IPS DF 6.9 (cell line): Measurements from ENCODE around the gene SLCO1A2.
"Not testable (repeated sequence)": the region's sequence is repeated elsewhere in the genome, so short reads cannot be mapped to it uniquely, and the experiment has no call there.

Experiments
- DNase-seq: peaks from one replicate; pipeline ENCODE4 v3.0.0-alpha.2; 2013; ENCODE audit warnings: low read depth, low spot score
- H3K27ac ChIP-seq: one replicate; pipeline ENCODE4 v1.5.1; 2013; ENCODE audit warnings: low read length, control low read depth
- H3K27me3 ChIP-seq: 2 replicates; pipeline ENCODE4 v1.6.1; 2013; ENCODE audit warnings: mild to moderate bottlenecking, low read length; ENCODE audit not compliant: control insufficient read depth, insufficient read depth
- H3K36me3 ChIP-seq: 2 replicates; pipeline ENCODE4 v1.6.1; 2013; ENCODE audit warnings: low read length; ENCODE audit not compliant: control insufficient read depth, insufficient read depth
- H3K4me1 ChIP-seq: 2 replicates; pipeline ENCODE4 v1.6.1; 2013; ENCODE audit warnings: low read length; ENCODE audit not compliant: control insufficient read depth, insufficient read depth
- H3K4me3 ChIP-seq: 2 replicates; pipeline ENCODE4 v1.5.1; 2013; ENCODE audit warnings: mild to moderate bottlenecking, low read length
- H3K9me3 ChIP-seq: 2 replicates; pipeline ENCODE4 v1.6.1; 2013; ENCODE audit warnings: low read length, inconsistent platforms; ENCODE audit not compliant: control insufficient read depth, insufficient read depth
- WGBS: extraction: QIAGEN DNeasy Blood & Tissue Kit; methylation state at CpG from one replicate; pipeline ENCODE4 v1.1.7; 2013; ENCODE audit warnings: mixed read lengths, missing lambda C conversion rate; ENCODE audit not compliant: insufficient read length, insufficient coverage; 5-methylcytosine and 5-hydroxymethylcytosine counted together

Gene SLCO1A2, protein sequence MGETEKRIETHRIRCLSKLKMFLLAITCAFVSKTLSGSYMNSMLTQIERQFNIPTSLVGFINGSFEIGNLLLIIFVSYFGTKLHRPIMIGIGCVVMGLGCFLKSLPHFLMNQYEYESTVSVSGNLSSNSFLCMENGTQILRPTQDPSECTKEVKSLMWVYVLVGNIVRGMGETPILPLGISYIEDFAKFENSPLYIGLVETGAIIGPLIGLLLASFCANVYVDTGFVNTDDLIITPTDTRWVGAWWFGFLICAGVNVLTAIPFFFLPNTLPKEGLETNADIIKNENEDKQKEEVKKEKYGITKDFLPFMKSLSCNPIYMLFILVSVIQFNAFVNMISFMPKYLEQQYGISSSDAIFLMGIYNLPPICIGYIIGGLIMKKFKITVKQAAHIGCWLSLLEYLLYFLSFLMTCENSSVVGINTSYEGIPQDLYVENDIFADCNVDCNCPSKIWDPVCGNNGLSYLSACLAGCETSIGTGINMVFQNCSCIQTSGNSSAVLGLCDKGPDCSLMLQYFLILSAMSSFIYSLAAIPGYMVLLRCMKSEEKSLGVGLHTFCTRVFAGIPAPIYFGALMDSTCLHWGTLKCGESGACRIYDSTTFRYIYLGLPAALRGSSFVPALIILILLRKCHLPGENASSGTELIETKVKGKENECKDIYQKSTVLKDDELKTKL

DNA sequence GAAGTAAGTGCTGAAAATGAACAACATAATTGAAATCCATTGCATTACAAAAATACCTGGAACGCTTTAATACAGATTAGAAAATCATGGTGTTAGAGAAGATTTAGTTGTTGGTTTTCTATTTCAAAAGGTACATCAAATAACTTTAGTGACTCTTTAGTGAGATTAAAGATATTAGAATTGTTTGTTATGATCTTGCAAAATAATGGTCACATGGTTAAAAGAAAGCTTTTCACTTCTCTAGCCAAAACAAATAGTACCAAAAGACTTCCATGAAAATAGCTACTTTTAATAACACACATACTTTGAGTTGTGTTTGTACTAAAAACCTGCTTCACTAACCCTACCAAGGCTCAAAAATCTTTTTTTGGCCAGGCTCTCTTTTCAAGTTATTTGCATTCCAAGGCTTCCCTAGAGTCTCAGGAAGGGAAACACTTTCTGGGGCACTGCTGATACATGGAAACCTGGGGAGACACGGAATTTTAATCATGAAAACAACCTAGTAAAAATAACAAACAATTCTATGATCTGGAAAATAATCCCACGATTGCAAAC, at the start of gene SLCO1A2:
Gene SLCO1A2, minus strand, starts transcription at position 147 of the 555 bp plus-strand sequence. CDS start 270 bp downstream, outside the sequence.
- no CpG with 5 or more reads among the region's 3 CpGs for WGBS
- no peaks in the 10 kb centered on the region; the same call in 1 of the 2 replicates for H3K9me3 ChIP-seq
- no peaks in the 10 kb centered on the region for H3K27me3 ChIP-seq
- H3K27ac ChIP-seq, result no peak within 1 kb of the TSS
- H3K36me3 ChIP-seq, result no peaks in the 10 kb centered on the region
- H3K4me1 ChIP-seq, result no peaks in the 10 kb centered on the region
- DNase-seq, result no peak
- H3K4me3 ChIP-seq, result no peak within 1 kb of the TSS

DNA sequence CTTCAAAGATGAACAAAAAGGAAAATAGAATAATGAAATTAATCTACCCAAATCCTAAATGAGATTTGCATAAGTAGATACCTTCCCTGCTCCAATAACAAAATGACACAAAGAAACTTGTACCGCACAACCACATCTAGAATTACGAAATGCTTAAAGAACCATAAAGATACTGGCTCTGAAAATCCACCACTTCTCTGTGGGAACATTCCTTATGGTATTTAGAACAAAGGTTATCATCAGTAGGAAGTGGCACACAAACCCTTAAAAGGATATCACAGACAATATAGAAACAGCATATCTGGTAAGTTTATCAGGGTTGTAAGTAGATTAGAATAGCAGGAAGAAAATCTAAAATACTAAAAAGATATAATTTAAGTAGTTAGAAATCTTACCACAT, 49.5 kb upstream of the SLCO1A2 start:
- Histone ChIP-seq H3K4me3 (no peak overlapping the region), H3K9me3 (no peaks in the 10 kb centered on the region), H3K27ac (no peak overlapping the region), H3K36me3 (no peaks in the 10 kb centered on the region), H3K4me1 (no peaks in the 10 kb centered on the region), H3K27me3 (no peaks in the 10 kb centered on the region)
- no peak for DNase-seq
- WGBS, result no CpG with 5 or more reads among the region's 2 CpGs

DNA sequence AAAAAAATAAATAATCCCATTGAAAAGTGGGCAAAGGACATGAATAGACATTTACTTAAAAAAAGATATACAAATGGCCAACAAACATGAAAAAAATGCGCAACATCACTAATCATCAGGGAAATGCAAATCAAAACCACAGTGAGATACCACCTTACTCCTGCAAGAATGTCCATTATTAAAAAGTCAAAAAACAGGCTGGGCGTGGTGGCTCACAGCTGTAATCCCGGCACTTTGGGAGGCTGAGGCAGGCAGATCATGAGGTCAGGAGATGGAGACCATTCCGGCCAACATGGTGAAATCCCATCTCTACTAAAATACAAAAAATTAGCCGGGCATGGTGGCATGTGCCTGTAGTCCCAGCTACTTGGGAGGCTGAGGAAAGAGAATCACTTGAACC, 46.6 kb upstream of the SLCO1A2 start:
- not testable (repeated sequence) for H3K27ac ChIP-seq, DNase-seq, H3K4me3 ChIP-seq, H3K36me3 ChIP-seq, H3K27me3 ChIP-seq, H3K4me1 ChIP-seq, H3K9me3 ChIP-seq
- no CpG with 5 or more reads among the region's 5 CpGs for WGBS

DNA sequence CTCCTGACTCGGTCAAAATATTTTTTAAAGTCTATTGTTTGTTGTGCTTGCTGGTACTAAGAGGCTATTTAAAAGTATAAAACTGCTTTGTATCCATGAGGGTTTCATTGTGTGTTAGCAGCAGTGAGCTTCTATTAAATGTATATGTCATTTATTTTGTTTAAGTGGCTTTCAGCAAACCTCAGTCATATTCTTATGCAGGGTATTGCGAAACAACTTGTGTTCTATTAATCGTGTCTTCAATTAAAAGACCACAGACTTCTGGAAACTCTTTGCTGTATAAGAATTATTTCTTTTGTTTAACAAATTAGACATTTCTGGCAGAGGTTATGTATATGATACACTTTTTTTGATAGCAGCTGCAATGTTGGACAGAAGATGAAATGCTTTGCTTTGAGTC, 44.5 kb upstream of the SLCO1A2 start:
- no CpG with 5 or more reads among the region's 3 CpGs for WGBS
- Histone ChIP-seq H3K27ac (no peak overlapping the region), H3K4me3 (no peak overlapping the region), H3K9me3 (no peaks in the 10 kb centered on the region), H3K27me3 (no peaks in the 10 kb centered on the region), H3K36me3 (no peaks in the 10 kb centered on the region), H3K4me1 (no peaks in the 10 kb centered on the region)
- no peak for DNase-seq

DNA sequence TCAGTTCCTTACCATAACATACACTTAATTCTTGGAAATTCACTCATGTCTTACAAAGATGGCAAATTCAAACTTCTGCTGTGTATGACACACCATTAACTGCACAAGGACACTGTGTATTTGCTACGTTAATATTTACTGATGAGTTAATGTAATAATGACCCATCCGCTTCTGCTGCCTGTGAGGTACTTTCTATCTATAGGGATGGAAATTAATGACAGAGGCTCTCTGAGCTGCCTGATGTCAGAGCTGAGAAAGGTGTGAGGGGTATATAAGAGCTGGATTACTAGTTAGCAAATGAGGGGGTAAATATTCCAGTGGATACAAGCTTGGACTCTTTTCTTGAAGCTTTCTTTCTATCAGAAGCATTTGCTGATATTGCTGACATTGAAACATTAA, 37.9 kb upstream of the SLCO1A2 start, which contains the start of gene IAPP:
Gene IAPP, plus strand, starts transcription at position 301 of the 400 bp plus-strand sequence. CDS start 450 bp downstream, outside the sequence.
- Histone ChIP-seq H3K36me3 (no peaks in the 10 kb centered on the region), H3K27me3 (no peaks in the 10 kb centered on the region), H3K4me3 (no peak within 1 kb of the TSS), H3K27ac (no peak within 1 kb of the TSS), H3K9me3 (no peaks in the 10 kb centered on the region), H3K4me1 (no peaks in the 10 kb centered on the region)
- no CpG with 5 or more reads among the region's 2 CpGs for WGBS
- DNase-seq, result no peak

DNA sequence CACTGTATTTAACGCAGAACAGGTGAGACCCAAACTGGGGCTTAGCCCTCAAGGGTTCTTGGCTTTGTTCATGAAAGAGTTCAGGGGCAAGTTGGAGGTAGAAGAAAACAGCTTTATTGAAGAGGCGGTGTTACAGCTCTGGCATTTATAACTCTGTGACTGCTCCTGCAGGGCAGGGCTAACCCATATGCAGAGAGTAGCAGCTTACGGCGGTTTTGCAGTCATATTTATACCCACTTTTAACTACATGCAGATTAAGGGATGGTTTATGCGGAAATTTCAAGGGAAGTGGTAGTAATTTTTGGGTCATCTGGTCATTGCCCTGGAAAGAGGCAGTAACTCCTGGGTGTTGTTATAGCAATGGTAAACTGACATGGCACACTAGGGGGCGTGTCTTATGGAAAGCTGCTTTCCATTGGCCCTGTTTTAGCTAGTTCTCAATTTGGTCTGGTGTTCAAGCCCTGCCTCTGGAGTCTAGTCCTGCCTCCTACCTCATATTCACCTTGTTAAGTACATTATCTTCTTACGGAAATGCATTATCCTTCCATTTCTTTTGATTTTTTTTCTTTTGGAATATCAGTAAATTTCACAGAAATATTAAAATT, 36.2 kb upstream of the SLCO1A2 start:
- H3K36me3 ChIP-seq, result no peaks in the 10 kb centered on the region
- H3K27ac ChIP-seq, result no peak overlapping the region
- no CpG with 5 or more reads among the region's 7 CpGs for WGBS
- no peaks in the 10 kb centered on the region for H3K9me3 ChIP-seq
- H3K4me1 ChIP-seq, result no peaks in the 10 kb centered on the region
- no peaks in the 10 kb centered on the region for H3K27me3 ChIP-seq
- DNase-seq, result no peak
- H3K4me3 ChIP-seq, result no peak overlapping the region

DNA sequence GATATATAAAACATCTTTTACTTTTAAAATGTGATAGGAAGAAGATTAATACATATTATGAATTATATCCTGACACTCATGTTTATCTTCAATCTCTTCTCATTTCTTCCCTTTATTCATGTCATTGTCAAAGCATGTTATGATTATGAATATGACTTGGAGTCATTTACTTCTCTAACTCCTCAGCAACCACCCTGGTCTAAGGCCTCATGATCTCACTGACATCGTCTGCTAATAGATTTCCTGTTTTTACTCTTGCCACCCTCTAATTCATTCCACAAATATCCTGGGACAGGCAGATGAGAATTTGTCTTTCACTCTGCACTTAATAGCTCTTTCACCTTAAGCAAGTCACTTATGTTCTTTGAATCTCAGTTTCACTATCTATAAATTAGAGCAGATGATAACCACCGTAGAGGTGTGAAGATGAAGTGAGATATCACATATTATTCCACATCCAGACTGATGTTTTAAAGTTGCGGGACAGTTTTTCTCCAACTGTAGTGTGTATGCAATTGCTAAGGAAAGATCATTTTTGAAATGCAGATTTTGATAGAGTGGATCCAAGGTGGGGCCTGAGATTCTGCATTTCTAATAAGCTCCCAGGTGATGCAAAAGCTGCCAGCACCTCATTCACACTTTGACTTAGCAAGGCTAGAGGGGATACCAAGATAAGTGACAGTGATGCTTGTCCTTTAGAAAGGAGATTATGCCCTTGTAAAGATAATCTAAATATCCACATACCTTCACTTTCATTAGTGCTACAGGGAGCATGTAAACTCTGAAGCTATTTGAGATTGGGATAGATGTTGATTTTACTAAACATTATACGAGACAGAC, 34.6 kb upstream of the SLCO1A2 start:
- WGBS, result no CpG with 5 or more reads among the region's 4 CpGs
- DNase-seq, result no peak
- Histone ChIP-seq H3K36me3 (no peaks in the 10 kb centered on the region), H3K9me3 (no peaks in the 10 kb centered on the region), H3K4me3 (no peak overlapping the region), H3K4me1 (no peaks in the 10 kb centered on the region), H3K27ac (no peak overlapping the region), H3K27me3 (no peaks in the 10 kb centered on the region)

DNA sequence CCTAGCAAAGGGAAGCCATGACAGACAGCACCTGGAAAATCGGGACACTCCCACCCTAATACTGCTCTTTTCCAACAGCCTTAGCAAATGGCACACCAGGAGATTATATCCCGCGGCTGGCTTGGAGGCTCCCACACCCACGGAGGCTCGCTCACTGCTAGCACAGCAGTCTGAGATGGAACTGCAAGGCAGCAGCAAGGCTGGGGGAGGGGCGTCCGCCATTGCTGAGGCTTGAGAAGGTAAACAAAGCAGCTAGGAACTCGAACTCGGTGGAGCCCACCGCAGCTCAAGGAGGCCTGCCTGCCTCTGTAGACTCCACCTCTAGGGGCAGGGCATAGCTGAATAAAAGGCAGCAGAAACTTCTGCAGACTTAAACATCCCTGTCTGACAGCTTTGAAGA, 25.9 kb upstream of the SLCO1A2 start:
- H3K9me3 ChIP-seq, H3K4me1 ChIP-seq, H3K27ac ChIP-seq, H3K4me3 ChIP-seq, H3K36me3 ChIP-seq, H3K27me3 ChIP-seq, DNase-seq: not testable (repeated sequence)
- no CpG with 5 or more reads among the region's 10 CpGs for WGBS

DNA sequence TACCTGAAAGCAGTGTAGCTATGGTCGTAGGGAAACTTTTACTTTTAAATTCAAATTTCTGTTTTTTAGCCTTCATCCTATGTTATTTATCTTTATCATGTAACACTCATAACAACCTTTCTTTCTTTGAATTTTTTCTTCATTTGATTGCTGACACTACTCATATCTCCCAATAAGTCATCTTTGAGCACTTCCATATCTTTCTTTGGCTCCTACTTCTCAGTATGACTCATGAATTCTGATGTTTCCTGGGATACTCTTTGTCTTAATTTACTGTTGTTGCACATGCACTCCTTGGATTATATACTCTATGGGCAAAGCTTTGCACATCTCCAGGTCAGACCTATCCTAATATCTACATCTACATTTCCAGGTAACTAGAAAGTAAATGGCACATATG, 19.9 kb upstream of the SLCO1A2 start:
- Histone ChIP-seq H3K27me3 (no peaks in the 10 kb centered on the region), H3K4me3 (no peak overlapping the region), H3K27ac (no peak overlapping the region), H3K36me3 (no peaks in the 10 kb centered on the region), H3K9me3 (no peaks in the 10 kb centered on the region), H3K4me1 (peaks cover 2% of the 10 kb centered on the region; the same call in 1 of the 2 replicates)
- DNase-seq, result no peak
- WGBS, result no CpG with 5 or more reads among the region's 1 CpG

DNA sequence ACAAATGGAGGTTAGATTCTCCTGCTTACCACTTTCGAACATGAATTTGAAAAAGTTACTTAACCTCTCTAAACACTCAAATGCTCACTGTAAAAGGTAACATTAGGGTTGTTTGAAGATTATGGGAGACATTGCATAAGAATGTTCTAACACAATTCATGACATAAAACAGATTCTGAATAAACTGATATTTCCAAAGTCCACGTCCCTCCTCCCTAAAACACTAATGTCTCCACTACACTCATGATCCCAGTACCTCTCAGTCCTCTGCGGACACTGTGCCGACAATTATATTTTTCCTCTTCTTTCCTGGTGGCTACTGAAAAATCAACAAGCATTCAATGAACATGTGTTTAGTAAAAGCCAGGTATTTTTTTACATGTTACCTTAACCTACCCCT, 19.2 kb upstream of the SLCO1A2 start:
- H3K4me3 ChIP-seq, result no peak overlapping the region
- H3K4me1 ChIP-seq, result peaks cover 2% of the 10 kb centered on the region; the same call in 1 of the 2 replicates
- H3K36me3 ChIP-seq, result no peaks in the 10 kb centered on the region
- H3K9me3 ChIP-seq, result no peaks in the 10 kb centered on the region
- H3K27me3 ChIP-seq, result no peaks in the 10 kb centered on the region
- no CpG with 5 or more reads among the region's 4 CpGs for whole genome bisulfite sequencing
- no peak overlapping the region for H3K27ac ChIP-seq
- no peak for DNase-seq
